HCT116 (cell line): Measurements from ENCODE around the gene IFNL4. TPM values are rescaled to one million over a fixed set of nuclear protein-coding genes. Genes with fewer than 3 reads are reported as not detected.

Experiments used
- ATAC-seq: fragments of 200-7000 bp; cut with Tn5 transposase; 2 replicates; pipeline ENCODE4 v1.9.1; 2020; ENCODE audit warnings: mild to moderate bottlenecking, moderate library complexity
- BruUV-seq: library from RNA; stranded (reverse); fragments of 400-500 nt; replicated peaks from 2 replicates; lab custom pipeline; 2021; lab: Mats Ljungman, UMichigan
- CTCF ChIA-PET: fragments of 300-600 bp; sonication (Branson Sonifier 250); formaldehyde crosslinking; loops from one replicate; lab custom pipeline; 2021; ENCODE audit warnings: antibody characterized with exemption; lab: Charles Lee
- POLR2A ChIA-PET: fragments of 300-600, 350-600 bp; sonication (Branson Sonifier 250); formaldehyde crosslinking; loops from one replicate; lab custom pipeline; 2021; ENCODE audit warnings: antibody characterized with exemption; lab: Charles Lee
- RAD21 ChIA-PET, 2 experiments: fragments of 300-600 bp; sonication (Branson Sonifier 250); formaldehyde crosslinking; loops; one replicate each; lab custom pipeline; 2023; ENCODE audit warnings: low total read pairs in 2 of 2; ENCODE audit not compliant: uncharacterized antibody in 2 of 2, unreplicated experiment in 2 of 2, low non-redundant PET in 1 of 2; lab: Charles Lee
- DNase-seq: peaks from one replicate; pipeline ENCODE4 v3.0.0-alpha.2; 2010; ENCODE audit warnings: low read depth, low spot score
- H2AFZ ChIP-seq: fragments of 200-600 bp; shearing (Covaris generic), sonication (generic); 2 replicates; pipeline ENCODE4 v1.6.1; 2017; ENCODE audit warnings: low read depth, mixed run types, mixed read lengths, antibody characterized with exemption, low read length; ENCODE audit not compliant: poor library complexity, severe bottlenecking
- H3K27ac ChIP-seq: 2 replicates; pipeline ENCODE4 v1.5.1; 2012; ENCODE audit warnings: low read depth, low read length
- H3K27me3 ChIP-seq: fragments of 200-600 bp; sonication (generic); 2 replicates; pipeline ENCODE4 v1.6.1; 2016; ENCODE audit warnings: mixed run types, low read length, mixed read lengths; ENCODE audit not compliant: insufficient read depth
- H3K36me3 ChIP-seq, 2 experiments: fragments of 200-500 bp in 1 of 2; fragments of 200-600 bp in 1 of 2; sonication (Bioruptor generic) in 1 of 2; sonication (generic) in 1 of 2; 2 replicates each; pipeline versions ENCODE4 v1.5.1 to v1.6.1; 2014 to 2016; ENCODE audit warnings: low read length in 2 of 2, inconsistent platforms in 1 of 2, mixed read lengths in 1 of 2, mixed run types in 1 of 2; ENCODE audit not compliant: insufficient read depth in 2 of 2, control insufficient read depth in 1 of 2
- H3K4me1 ChIP-seq, 2 experiments: fragments of 200-600 bp in 1 of 2; sonication (generic) in 1 of 2; 2 replicates each; pipeline versions ENCODE4 v1.5.1 to v1.6.1; 2012 to 2017; ENCODE audit warnings: low read length in 2 of 2, inconsistent platforms in 1 of 2, mild to moderate bottlenecking in 1 of 2, mixed read lengths in 1 of 2, mixed run types in 1 of 2, moderate library complexity in 1 of 2; ENCODE audit not compliant: insufficient read depth in 2 of 2, control insufficient read depth in 1 of 2
- H3K4me2 ChIP-seq: fragments of 200-600 bp; sonication (generic); 2 replicates; pipeline ENCODE4 v1.6.1; 2017; ENCODE audit warnings: mixed run types, low read length, mixed read lengths
- H3K4me3 ChIP-seq, 2 experiments: fragments of 200-600 bp in 1 of 2; sonication (generic) in 1 of 2; replicated peaks in 1 of 2; 2 replicates each; pipeline ENCODE4 v1.5.1; 2011 to 2016; ENCODE audit warnings: low read length in 2 of 2, control low read depth in 1 of 2, low read depth in 1 of 2, mild to moderate bottlenecking in 1 of 2, mixed read lengths in 1 of 2, mixed run types in 1 of 2
- H3K79me2 ChIP-seq: fragments of 200-600 bp; sonication (generic); 2 replicates; pipeline ENCODE4 v1.6.1; 2017; ENCODE audit warnings: mild to moderate bottlenecking, mixed run types, low read length, moderate library complexity, mixed read lengths; ENCODE audit not compliant: insufficient read depth
- H3K9ac ChIP-seq: fragments of 200-600 bp; sonication (generic); 2 replicates; pipeline ENCODE4 v1.6.1; 2016; ENCODE audit warnings: low read length, mixed read lengths
- H3K9me2 ChIP-seq: fragments of 200-600 bp; sonication (generic), shearing (Covaris generic); 2 replicates; pipeline ENCODE4 v1.6.1; 2017; ENCODE audit warnings: mixed run types, mild to moderate bottlenecking, moderate library complexity; ENCODE audit not compliant: insufficient read depth
- H3K9me3 ChIP-seq, 2 experiments: fragments of 200-500 bp in 1 of 2; fragments of 200-600 bp in 1 of 2; sonication (Bioruptor generic) in 1 of 2; sonication (generic) in 1 of 2; 2 replicates each; pipeline ENCODE4 v1.6.1; 2014 to 2017; ENCODE audit warnings: low read length in 2 of 2, mixed read lengths in 2 of 2, inconsistent platforms in 1 of 2, low read depth in 1 of 2, mild to moderate bottlenecking in 1 of 2, mixed run types in 1 of 2, moderate library complexity in 1 of 2; ENCODE audit not compliant: control insufficient read depth in 1 of 2, insufficient read depth in 1 of 2
- H4K20me1 ChIP-seq: fragments of 200-600 bp; sonication (generic), shearing (Covaris generic); 2 replicates; pipeline ENCODE4 v1.6.1; 2017; ENCODE audit warnings: mixed run types, mild to moderate bottlenecking, moderate library complexity; ENCODE audit not compliant: insufficient read depth
- CEBPB ChIP-seq: IDR thresholded peaks from 2 replicates; pipeline ENCODE4 v1.6.1; 2012; ENCODE audit warnings: low read depth
- EGR1 ChIP-seq: IDR thresholded peaks from 2 replicates; pipeline ENCODE4 v1.6.1; 2012; ENCODE audit warnings: low read depth
- EZH2 ChIP-seq: fragments of 200-600 bp; sonication (generic); IDR thresholded peaks from 2 replicates; pipeline ENCODE4 v1.6.1; 2017; ENCODE audit warnings: antibody characterized with exemption, mixed run types
- FOSL1 ChIP-seq: IDR thresholded peaks from 2 replicates; pipeline ENCODE4 v1.6.1; 2012; ENCODE audit warnings: low read depth
- JUND ChIP-seq: IDR thresholded peaks from 2 replicates; pipeline ENCODE4 v1.6.1; 2012
- POLR2A ChIP-seq: IDR thresholded peaks from 2 replicates; pipeline ENCODE4 v1.7.0; 2011; ENCODE audit warnings: borderline replicate concordance; ENCODE audit not compliant: insufficient read depth, insufficient read length; ENCODE audit errors: extremely low read depth
- POLR2AphosphoS5 ChIP-seq: IDR thresholded peaks from 2 replicates; pipeline ENCODE4 v1.6.1; 2011; ENCODE audit warnings: mild to moderate bottlenecking, low read depth, low read length, moderate library complexity
- RAD21 ChIP-seq: IDR thresholded peaks from 2 replicates; pipeline ENCODE4 v1.6.1; 2012; ENCODE audit warnings: low read depth, mild to moderate bottlenecking
- SIN3A ChIP-seq: IDR thresholded peaks from 2 replicates; pipeline ENCODE4 v1.6.1; 2012; ENCODE audit warnings: low read depth
- SRF ChIP-seq: IDR thresholded peaks from 2 replicates; pipeline ENCODE4 v1.6.1; 2012; ENCODE audit warnings: low read depth
- TCF7L2 ChIP-seq: IDR thresholded peaks from 2 replicates; pipeline ENCODE4 v1.7.0; 2011; ENCODE audit warnings: borderline replicate concordance, inconsistent platforms; ENCODE audit not compliant: insufficient read depth, insufficient read length; ENCODE audit errors: extremely low read depth
- YY1 ChIP-seq: IDR thresholded peaks from 2 replicates; pipeline ENCODE4 v1.6.1; 2011; ENCODE audit warnings: low read length, low read depth, moderate library complexity, mild to moderate bottlenecking; ENCODE audit not compliant: insufficient replicate concordance; ENCODE audit errors: extremely low read depth
- ZNF274 ChIP-seq: fragments of 200-500 bp; sonication (Bioruptor generic); IDR thresholded peaks from 2 replicates; pipeline ENCODE4 v1.6.1; 2014; ENCODE audit warnings: mild to moderate bottlenecking, low read depth, low read length, inconsistent platforms
- intact Hi-C: fragments of 100-400 bp; cut with micrococcal nuclease; formaldehyde crosslinking; loops from 2 replicates; pipeline ENCODE4 v1.10.0; 2022
- total RNA-seq: library from RNA; stranded (reverse); gene quantifications from one replicate; pipeline ENCODE4 v1.2.1, GENCODE V29; 2021; ENCODE audit not compliant: unreplicated experiment
- TF ChIP-seq, protein P1 (sequence below): IDR thresholded peaks from 2 replicates; pipeline ENCODE4 v1.6.1; 2012
- TF ChIP-seq, protein P2 (sequence below): IDR thresholded peaks from 2 replicates; pipeline ENCODE4 v1.6.1; 2011; ENCODE audit warnings: mild to moderate bottlenecking, low read length, moderate library complexity; ENCODE audit not compliant: insufficient replicate concordance; ENCODE audit errors: extremely low read depth

Gene IFNL4
- total RNA-seq, 1 experiment from 2014 or later = not detected

DNA sequence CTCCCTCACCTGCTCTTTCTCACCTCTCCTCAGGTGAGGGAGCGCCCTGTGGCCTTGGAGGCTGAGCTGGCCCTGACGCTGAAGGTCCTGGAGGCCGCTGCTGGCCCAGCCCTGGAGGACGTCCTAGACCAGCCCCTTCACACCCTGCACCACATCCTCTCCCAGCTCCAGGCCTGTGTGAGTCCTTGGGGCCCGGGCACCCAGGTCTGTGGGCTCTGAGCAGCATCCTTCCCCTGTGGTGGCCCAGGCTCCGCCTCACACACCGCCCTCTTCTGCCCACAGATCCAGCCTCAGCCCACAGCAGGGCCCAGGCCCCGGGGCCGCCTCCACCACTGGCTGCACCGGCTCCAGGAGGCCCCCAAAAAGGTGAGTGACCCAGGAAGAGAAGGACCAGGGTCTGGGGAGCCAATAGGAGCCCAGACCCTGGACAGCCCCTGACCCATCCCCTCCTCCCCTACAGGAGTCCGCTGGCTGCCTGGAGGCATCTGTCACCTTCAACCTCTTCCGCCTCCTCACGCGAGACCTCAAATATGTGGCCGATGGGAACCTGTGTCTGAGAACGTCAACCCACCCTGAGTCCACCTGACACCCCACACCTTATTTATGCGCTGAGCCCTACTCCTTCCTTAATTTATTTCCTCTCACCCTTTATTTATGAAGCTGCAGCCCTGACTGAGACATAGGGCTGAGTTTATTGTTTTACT is 49.4 kb upstream of the IFNL4 start:
- no peaks in the 10 kb centered on the region for H3K9me3 ChIP-seq
- H4K20me1 ChIP-seq = no peaks in the 10 kb centered on the region
- H3K4me3 ChIP-seq = no peak overlapping the region
- H3K36me3 ChIP-seq = no peaks in the 10 kb centered on the region
- H3K27me3 ChIP-seq = no peaks in the 10 kb centered on the region
- DNase-seq = no peak
- no peak overlapping the region for H2AFZ ChIP-seq
- ChIA-PET RAD21 (no interaction called here), POLR2A (no interaction called here), CTCF (no interaction called here)
- no peak overlapping the region for H3K27ac ChIP-seq
- BruUV-seq = no TSS peak
- H3K4me1 ChIP-seq = peaks cover 3 to 5% of the 10 kb centered on the region in 2 experiments
- intact Hi-C loops = no loop called here
- TF ChIP-seq RAD21 (no peak), ZNF274 (no peak), POLR2AphosphoS5 (no peak), POLR2A (no peak), SRF (no peak), JUND (no peak), TCF7L2 (no peak), EZH2 (no peak), SIN3A (no peak), CEBPB (no peak), YY1 (no peak), EGR1 (no peak), FOSL1 (no peak)
- TF ChIP-seq, protein P1, sequence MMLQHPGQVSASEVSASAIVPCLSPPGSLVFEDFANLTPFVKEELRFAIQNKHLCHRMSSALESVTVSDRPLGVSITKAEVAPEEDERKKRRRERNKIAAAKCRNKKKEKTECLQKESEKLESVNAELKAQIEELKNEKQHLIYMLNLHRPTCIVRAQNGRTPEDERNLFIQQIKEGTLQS = no peak
- TF ChIP-seq, protein P2, sequence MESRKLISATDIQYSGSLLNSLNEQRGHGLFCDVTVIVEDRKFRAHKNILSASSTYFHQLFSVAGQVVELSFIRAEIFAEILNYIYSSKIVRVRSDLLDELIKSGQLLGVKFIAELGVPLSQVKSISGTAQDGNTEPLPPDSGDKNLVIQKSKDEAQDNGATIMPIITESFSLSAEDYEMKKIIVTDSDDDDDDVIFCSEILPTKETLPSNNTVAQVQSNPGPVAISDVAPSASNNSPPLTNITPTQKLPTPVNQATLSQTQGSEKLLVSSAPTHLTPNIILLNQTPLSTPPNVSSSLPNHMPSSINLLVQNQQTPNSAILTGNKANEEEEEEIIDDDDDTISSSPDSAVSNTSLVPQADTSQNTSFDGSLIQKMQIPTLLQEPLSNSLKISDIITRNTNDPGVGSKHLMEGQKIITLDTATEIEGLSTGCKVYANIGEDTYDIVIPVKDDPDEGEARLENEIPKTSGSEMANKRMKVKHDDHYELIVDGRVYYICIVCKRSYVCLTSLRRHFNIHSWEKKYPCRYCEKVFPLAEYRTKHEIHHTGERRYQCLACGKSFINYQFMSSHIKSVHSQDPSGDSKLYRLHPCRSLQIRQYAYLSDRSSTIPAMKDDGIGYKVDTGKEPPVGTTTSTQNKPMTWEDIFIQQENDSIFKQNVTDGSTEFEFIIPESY = no peak
- H3K4me2 ChIP-seq = no peak overlapping the region
- no peak overlapping the region for H3K9ac ChIP-seq
- ATAC-seq = no peak; the same call in 1 of the 2 replicates
- no peaks in the 10 kb centered on the region for H3K9me2 ChIP-seq
- H3K79me2 ChIP-seq = no peaks in the 10 kb centered on the region
